ENCODE data around the gene SAMD8. TPM values are rescaled to one million over a fixed set of nuclear protein-coding genes. Genes with fewer than 3 reads are reported as not detected.

SAMD8 gene
- total RNA-seq, 1 donor from 2014 or later = 35.4 TPM

DNA sequence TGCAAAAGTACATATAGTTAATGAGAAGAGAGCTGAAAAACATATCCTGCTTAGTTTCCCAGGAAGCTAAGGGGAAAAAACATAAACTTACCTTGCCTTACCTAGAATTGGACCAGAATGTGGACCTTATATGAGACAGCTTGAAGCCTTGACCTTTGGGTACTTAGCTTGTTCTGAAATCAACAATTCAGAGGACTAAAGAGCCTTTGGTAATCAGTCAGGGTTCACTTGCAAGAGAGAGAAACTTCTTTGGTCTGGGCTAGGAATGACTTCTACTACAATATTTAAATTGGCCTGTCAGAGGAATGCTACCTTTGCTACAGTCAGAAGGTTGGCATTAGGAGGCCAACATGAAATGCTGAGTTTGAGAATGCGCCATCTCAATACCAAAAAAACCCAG is 24.9 kb downstream of the SAMD8 start:
- FAIRE-seq (no peak), DNase-seq (ENCODE audit: low read depth) (no peak)
- H3K36me3 Mint-ChIP-seq (ENCODE audit: low read depth, unreplicated experiment) = peaks cover 3% of the 10 kb centered on the region
- Histone ChIP-seq H3K36me3 (ENCODE audit: insufficient read depth, low read length) (peaks cover 2% of the 10 kb centered on the region), H3K9ac (ENCODE audit: low read length) (no peak overlapping the region), H3K4me3 (ENCODE audit: insufficient read depth, low read depth, low read length) (no peak overlapping the region), H3K4me1 (ENCODE audit: insufficient read depth, low read length) (peaks cover 10% of the 10 kb centered on the region), H3K4me2 (ENCODE audit: low read length) (no peak overlapping the region), H3K9me3 (ENCODE audit: insufficient read depth, low read depth, low read length) (no peaks in the 10 kb centered on the region), H2AFZ (ENCODE audit: low read depth, low read length) (no peak overlapping the region), H3K79me2 (ENCODE audit: insufficient read depth, low read length) (peaks cover 43% of the 10 kb centered on the region), H4K20me1 (ENCODE audit: insufficient read depth, low read length) (peaks cover 68% of the 10 kb centered on the region), H3K27me3 (ENCODE audit: insufficient read depth, low read length) (no peaks in the 10 kb centered on the region), H3K27ac (ENCODE audit: low read depth, low read length) (no peak overlapping the region)
- H3K27ac Mint-ChIP-seq (ENCODE audit: unreplicated experiment) = no peak overlapping the region
- H3K4me1 Mint-ChIP-seq (ENCODE audit: low read depth, unreplicated experiment) = peaks cover 21% of the 10 kb centered on the region
- TF ChIP-seq EZH2 (IDR thresholded peaks at IDR 0.05; ENCODE audit: insufficient read depth, low read length) = no peak
- TF ChIP-seq, protein P1, sequence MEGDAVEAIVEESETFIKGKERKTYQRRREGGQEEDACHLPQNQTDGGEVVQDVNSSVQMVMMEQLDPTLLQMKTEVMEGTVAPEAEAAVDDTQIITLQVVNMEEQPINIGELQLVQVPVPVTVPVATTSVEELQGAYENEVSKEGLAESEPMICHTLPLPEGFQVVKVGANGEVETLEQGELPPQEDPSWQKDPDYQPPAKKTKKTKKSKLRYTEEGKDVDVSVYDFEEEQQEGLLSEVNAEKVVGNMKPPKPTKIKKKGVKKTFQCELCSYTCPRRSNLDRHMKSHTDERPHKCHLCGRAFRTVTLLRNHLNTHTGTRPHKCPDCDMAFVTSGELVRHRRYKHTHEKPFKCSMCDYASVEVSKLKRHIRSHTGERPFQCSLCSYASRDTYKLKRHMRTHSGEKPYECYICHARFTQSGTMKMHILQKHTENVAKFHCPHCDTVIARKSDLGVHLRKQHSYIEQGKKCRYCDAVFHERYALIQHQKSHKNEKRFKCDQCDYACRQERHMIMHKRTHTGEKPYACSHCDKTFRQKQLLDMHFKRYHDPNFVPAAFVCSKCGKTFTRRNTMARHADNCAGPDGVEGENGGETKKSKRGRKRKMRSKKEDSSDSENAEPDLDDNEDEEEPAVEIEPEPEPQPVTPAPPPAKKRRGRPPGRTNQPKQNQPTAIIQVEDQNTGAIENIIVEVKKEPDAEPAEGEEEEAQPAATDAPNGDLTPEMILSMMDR (IDR thresholded peaks at IDR 0.05; ENCODE audit: insufficient read depth, low read depth, low read length) = no peak
- no peaks in the 10 kb centered on the region for H3K27me3 Mint-ChIP-seq (ENCODE audit: low read depth, unreplicated experiment)
- H3K4me3 Mint-ChIP-seq (ENCODE audit: unreplicated experiment) = no peak overlapping the region
- no peaks in the 10 kb centered on the region for H3K9me3 Mint-ChIP-seq (ENCODE audit: unreplicated experiment)

DNA sequence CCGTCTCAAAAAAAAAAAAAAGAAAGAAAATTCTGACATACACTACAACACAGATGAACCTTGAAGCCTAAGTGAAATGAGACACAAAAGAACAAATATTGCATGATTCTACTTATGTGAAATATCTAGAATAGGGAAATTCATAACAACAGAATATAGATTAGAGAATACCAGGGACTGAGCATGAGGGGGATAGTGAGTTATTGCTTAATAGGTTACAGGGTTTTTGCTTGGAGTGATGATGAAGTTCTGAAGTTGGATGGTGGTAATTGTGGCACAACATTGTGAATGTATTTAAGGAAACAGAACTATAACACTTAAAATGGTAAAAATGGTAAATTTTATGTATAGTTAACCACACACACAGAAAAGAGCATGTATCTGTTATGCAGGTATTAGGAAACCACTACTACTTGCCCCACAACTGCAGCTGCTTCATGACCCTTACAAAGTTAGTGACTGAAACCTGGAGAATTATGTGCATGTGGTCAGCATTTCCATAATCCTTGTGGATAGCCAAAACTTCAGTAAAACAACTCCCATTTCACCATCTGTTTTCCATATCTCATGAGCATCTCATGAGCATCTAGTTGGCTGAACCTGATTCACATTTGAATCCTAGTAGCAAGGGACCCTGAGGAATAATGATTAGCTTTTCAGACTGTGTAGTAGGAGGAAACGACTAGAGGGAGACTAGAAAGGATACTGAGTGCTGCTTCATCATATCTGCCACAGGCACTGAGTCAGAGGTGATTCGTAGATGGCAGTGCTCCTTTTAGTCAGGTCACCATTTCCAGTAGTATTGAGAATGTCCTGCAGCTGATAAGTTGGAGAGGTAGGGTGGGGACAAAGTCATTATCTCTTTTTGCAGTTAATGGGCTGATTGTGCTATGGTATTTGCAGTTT is 26.3 kb downstream of the SAMD8 start:
- no peaks in the 10 kb centered on the region for H3K27me3 ChIP-seq (ENCODE audit: insufficient read depth, low read length)
- TF ChIP-seq EZH2 (IDR thresholded peaks at IDR 0.05; ENCODE audit: insufficient read depth, low read length) = no peak
- TF ChIP-seq, protein P1 (IDR thresholded peaks at IDR 0.05; ENCODE audit: insufficient read depth, low read depth, low read length) = no peak
- DNase-seq (ENCODE audit: low read depth) = peak; percentile 65
- H3K79me2 ChIP-seq (ENCODE audit: insufficient read depth, low read length) = peaks cover 39% of the 10 kb centered on the region
- peak overlapping the region; percentile 6 for H3K4me2 ChIP-seq (ENCODE audit: low read length)
- no peak overlapping the region for H3K27ac Mint-ChIP-seq (ENCODE audit: unreplicated experiment)
- no peaks in the 10 kb centered on the region for H3K36me3 ChIP-seq (ENCODE audit: insufficient read depth, low read length)
- no peak overlapping the region for H3K9ac ChIP-seq (ENCODE audit: low read length)
- no peaks in the 10 kb centered on the region for H3K9me3 ChIP-seq (ENCODE audit: insufficient read depth, low read depth, low read length)
- no peaks in the 10 kb centered on the region for H3K9me3 Mint-ChIP-seq (ENCODE audit: unreplicated experiment)
- H3K4me3 ChIP-seq (ENCODE audit: insufficient read depth, low read depth, low read length) = no peak overlapping the region
- peaks cover 58% of the 10 kb centered on the region for H4K20me1 ChIP-seq (ENCODE audit: insufficient read depth, low read length)
- no peak overlapping the region for H2AFZ ChIP-seq (ENCODE audit: low read depth, low read length)
- H3K27ac ChIP-seq (ENCODE audit: low read depth, low read length) = no peak overlapping the region
- peaks cover 10% of the 10 kb centered on the region for H3K4me1 ChIP-seq (ENCODE audit: insufficient read depth, low read length)
- peaks cover 25% of the 10 kb centered on the region for H3K4me1 Mint-ChIP-seq (ENCODE audit: low read depth, unreplicated experiment)
- no peaks in the 10 kb centered on the region for H3K27me3 Mint-ChIP-seq (ENCODE audit: low read depth, unreplicated experiment)
- FAIRE-seq = peak; percentile 45
- H3K4me3 Mint-ChIP-seq (ENCODE audit: unreplicated experiment) = no peak overlapping the region
- H3K36me3 Mint-ChIP-seq (ENCODE audit: low read depth, unreplicated experiment) = peaks cover 3% of the 10 kb centered on the region

DNA sequence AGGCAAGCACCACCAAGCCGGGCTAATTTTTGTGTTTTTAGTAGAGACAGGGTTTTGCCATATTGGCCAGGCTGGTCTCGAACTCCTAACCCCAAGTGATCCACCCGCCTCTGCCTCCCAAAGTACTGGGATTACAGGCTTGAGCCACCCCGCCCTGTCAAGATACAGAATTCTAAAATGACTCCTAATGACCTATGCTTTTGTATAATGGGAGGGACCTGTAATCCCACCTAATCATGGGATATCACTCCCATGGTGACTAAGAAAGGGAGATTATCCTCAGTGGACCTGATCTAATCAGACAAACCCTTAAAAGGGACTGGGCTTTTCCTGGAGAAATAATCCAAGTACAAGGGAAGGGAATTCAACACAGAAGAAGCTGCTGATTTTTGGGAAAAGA is 28.8 kb downstream of the SAMD8 start:
- Histone ChIP-seq H3K4me2 (ENCODE audit: low read length) (no peak overlapping the region), H3K9ac (ENCODE audit: low read length) (no peak overlapping the region), H3K79me2 (ENCODE audit: insufficient read depth, low read length) (peaks cover 36% of the 10 kb centered on the region), H4K20me1 (ENCODE audit: insufficient read depth, low read length) (peaks cover 52% of the 10 kb centered on the region), H2AFZ (ENCODE audit: low read depth, low read length) (no peak overlapping the region), H3K27me3 (ENCODE audit: insufficient read depth, low read length) (no peaks in the 10 kb centered on the region), H3K9me3 (ENCODE audit: insufficient read depth, low read depth, low read length) (no peaks in the 10 kb centered on the region), H3K4me3 (ENCODE audit: insufficient read depth, low read depth, low read length) (no peak overlapping the region), H3K27ac (ENCODE audit: low read depth, low read length) (no peak overlapping the region), H3K36me3 (ENCODE audit: insufficient read depth, low read length) (no peaks in the 10 kb centered on the region), H3K4me1 (ENCODE audit: insufficient read depth, low read length) (peaks cover 10% of the 10 kb centered on the region)
- H3K4me3 Mint-ChIP-seq (ENCODE audit: unreplicated experiment) = no peak overlapping the region
- no peaks in the 10 kb centered on the region for H3K36me3 Mint-ChIP-seq (ENCODE audit: low read depth, unreplicated experiment)
- H3K4me1 Mint-ChIP-seq (ENCODE audit: low read depth, unreplicated experiment) = peaks cover 39% of the 10 kb centered on the region
- no peak overlapping the region for H3K27ac Mint-ChIP-seq (ENCODE audit: unreplicated experiment)
- no peak for TF ChIP-seq EZH2 (IDR thresholded peaks at IDR 0.05; ENCODE audit: insufficient read depth, low read length)
- TF ChIP-seq, protein P1 (IDR thresholded peaks at IDR 0.05; ENCODE audit: insufficient read depth, low read depth, low read length) = no peak
- no peak for FAIRE-seq
- DNase-seq (ENCODE audit: low read depth) = no peak
- no peaks in the 10 kb centered on the region for H3K27me3 Mint-ChIP-seq (ENCODE audit: low read depth, unreplicated experiment)
- no peaks in the 10 kb centered on the region for H3K9me3 Mint-ChIP-seq (ENCODE audit: unreplicated experiment)

All from astrocyte (in vitro differentiated cells and primary cell).